K562 (cell line): ENCODE results near the gene ZBTB8A. TPM values are rescaled to one million over a fixed set of nuclear protein-coding genes. Genes with fewer than 3 reads are reported as not detected.

ENCODE experiments used
- ATAC-seq: fragments of 200-7000 bp; cut with Tn5 transposase; 3 replicates; pipeline ENCODE4 v1.9.1; 2020; ENCODE audit warnings: moderate library complexity
- BruUV-seq: library from RNA; stranded (reverse); fragments of 400-500 nt; replicated peaks from 2 replicates; lab custom pipeline; 2021; lab: Mats Ljungman, UMichigan
- CTCF ChIA-PET: fragments of 300-600 bp; formaldehyde crosslinking; extraction: SDS; loops from one replicate; lab custom pipeline; 2021; ENCODE audit warnings: low intra/inter-chr PET ratio; lab: Yijun Ruan, JAX
- POLR2A ChIA-PET: fragments of 300-600, 350-650 bp; sonication (Branson Sonifier 250); formaldehyde crosslinking; extraction: SDS; loops from one replicate; lab custom pipeline; 2021; ENCODE audit warnings: antibody characterized with exemption, inconsistent platforms; lab: Yijun Ruan, JAX
- DNase-seq, 4 experiments: peaks; one replicate each; pipeline versions ENCODE4 v3.0.0 to v3.0.0-alpha.2; 2011 to 2018; ENCODE audit warnings: low spot score in 3 of 4, mixed read lengths in 3 of 4; ENCODE audit errors: extremely low read depth in 1 of 4
- FAIRE-seq: peaks from 2 replicates; lab custom pipeline; 2011; peaks lifted over from hg19 to GRCh38; lab: Jason Lieb, UNC
- H2AFZ ChIP-seq: 2 replicates; pipeline ENCODE4 v1.6.0; 2011; ENCODE audit warnings: low read depth, low read length, control low read depth, inconsistent platforms
- H3K27ac ChIP-seq: fragments of 200-600 bp; 3 replicates; pipeline ENCODE4 v1.8.0; 2011; ENCODE audit warnings: low read depth, mild to moderate bottlenecking, control low read depth, inconsistent platforms, low read length, moderate library complexity, mixed read lengths; ENCODE audit errors: extremely low read depth
- H3K27me3 ChIP-seq, 2 experiments: fragments of 300-600 bp in 1 of 2; 2 replicates in 1 of 2; 3 replicates in 1 of 2; pipeline versions ENCODE4 v1.6.0 to v1.8.0; 2011; ENCODE audit warnings: inconsistent platforms in 2 of 2, low read length in 2 of 2, mild to moderate bottlenecking in 1 of 2, mixed read lengths in 1 of 2, moderate library complexity in 1 of 2; ENCODE audit not compliant: control insufficient read depth in 2 of 2, insufficient read depth in 2 of 2
- H3K36me3 ChIP-seq: fragments of 300-600 bp; 3 replicates; pipeline ENCODE4 v1.8.0; 2011; ENCODE audit warnings: mild to moderate bottlenecking, low read length, inconsistent platforms; ENCODE audit not compliant: control insufficient read depth, insufficient read depth
- H3K4me1 ChIP-seq, 2 experiments: fragments of 200-600 bp in 1 of 2; replicated peaks in 1 of 2; 2 replicates in 1 of 2; 3 replicates in 1 of 2; pipeline versions ENCODE4 v1.5.1 to v1.8.0; 2011; ENCODE audit warnings: inconsistent platforms in 2 of 2, low read length in 2 of 2, mild to moderate bottlenecking in 1 of 2, mixed read lengths in 1 of 2, moderate library complexity in 1 of 2; ENCODE audit not compliant: control insufficient read depth in 2 of 2, insufficient read depth in 2 of 2
- H3K4me2 ChIP-seq: 2 replicates; pipeline ENCODE4 v1.6.1; 2011; ENCODE audit warnings: low read length, control low read depth, inconsistent platforms, mixed read lengths; ENCODE audit not compliant: insufficient read depth
- H3K4me3 ChIP-seq: fragments of 200-600 bp; sonication (generic), shearing (Covaris generic); 2 replicates; pipeline ENCODE4 v1.5.1; 2016; ENCODE audit warnings: control low read depth, inconsistent platforms
- H3K79me2 ChIP-seq: fragments of 200-600 bp; 3 replicates; pipeline ENCODE4 v1.8.0; 2011; ENCODE audit warnings: low read length, inconsistent platforms; ENCODE audit not compliant: control insufficient read depth, insufficient read depth
- H3K9ac ChIP-seq, 2 experiments: 2 replicates each; pipeline versions ENCODE4 v1.6.0 to v1.6.1; 2011; ENCODE audit warnings: low read depth in 2 of 2, low read length in 2 of 2, control low read depth in 1 of 2, inconsistent platforms in 1 of 2, mild to moderate bottlenecking in 1 of 2, mixed read lengths in 1 of 2; ENCODE audit not compliant: insufficient read depth in 1 of 2
- H3K9me1 ChIP-seq: one replicate; pipeline ENCODE4 v1.6.0; 2011; ENCODE audit warnings: inconsistent platforms, mild to moderate bottlenecking, low read length, moderate library complexity; ENCODE audit not compliant: control insufficient read depth, insufficient read depth
- H3K9me3 ChIP-seq: replicated peaks from 2 replicates; pipeline ENCODE4 v1.5.1; 2011; ENCODE audit warnings: low read depth, low read length, inconsistent platforms; ENCODE audit not compliant: control insufficient read depth, insufficient read depth
- H4K20me1 ChIP-seq: replicated peaks from 2 replicates; pipeline ENCODE4 v1.6.1; 2011; ENCODE audit warnings: low read length, inconsistent platforms, mixed read lengths; ENCODE audit not compliant: control insufficient read depth, insufficient read depth
- CBFA2T2 ChIP-seq: fragments of 450-650 bp; conservative IDR thresholded peaks from 2 replicates; pipeline ENCODE4 v1.6.1; 2017; ENCODE audit warnings: mild to moderate bottlenecking
- DIDO1 ChIP-seq: fragments of 450-650 bp; IDR thresholded peaks from 2 replicates; pipeline ENCODE4 v1.6.1; 2016; ENCODE audit warnings: low read depth, missing biosample characterization, missing genetic modification characterization
- ETS2 ChIP-seq: IDR thresholded peaks from 2 replicates; pipeline ENCODE4 v1.6.1; 2016; ENCODE audit warnings: borderline replicate concordance, missing genetic modification characterization, mild to moderate bottlenecking, moderate library complexity, missing compliant biosample characterization; ENCODE audit not compliant: poor library complexity, severe bottlenecking
- JUND ChIP-seq, 2 experiments: IDR thresholded peaks; 2 replicates in 1 of 2; 3 replicates in 1 of 2; pipeline ENCODE4 v1.6.1; 2011; ENCODE audit warnings: borderline replicate concordance in 2 of 2, low read depth in 2 of 2, low read length in 2 of 2, improper control_type of control experiment in 1 of 2, missing biosample characterization in 1 of 2, missing genetic modification characterization in 1 of 2, missing genetic modification reagents in 1 of 2
- KHSRP ChIP-seq: fragments of 450-650 bp; IDR thresholded peaks from 2 replicates; pipeline ENCODE4 v1.6.1; 2017
- TFAP4 ChIP-seq: sonication (generic); formaldehyde crosslinking; IDR thresholded peaks from 2 replicates; pipeline ENCODE4 v1.8.0; 2022; ENCODE audit warnings: missing genetic modification reagents, mild to moderate bottlenecking, moderate library complexity, borderline replicate concordance
- ZC3H4 ChIP-seq: sonication (generic); formaldehyde crosslinking; IDR thresholded peaks from 2 replicates; pipeline ENCODE4 v1.9.0; 2021; ENCODE audit warnings: missing genetic modification reagents, borderline replicate concordance
- ZNF121 ChIP-seq: sonication (generic); formaldehyde crosslinking; conservative IDR thresholded peaks from 2 replicates; pipeline ENCODE4 v1.8.0; 2022; ENCODE audit warnings: missing genetic modification reagents
- ZNF586 ChIP-seq: fragments of 450-650 bp; formaldehyde crosslinking; conservative IDR thresholded peaks from 2 replicates; pipeline ENCODE4 v1.4.0; 2020; ENCODE audit warnings: mild to moderate bottlenecking, moderate library complexity
- ZNF699 ChIP-seq: fragments of 250-450 bp; sonication (Bioruptor Pico); IDR thresholded peaks from 2 replicates; pipeline ENCODE4 v1.8.0; 2021; ENCODE audit warnings: mild to moderate bottlenecking, moderate library complexity; ENCODE audit not compliant: insufficient replicate concordance
- WGBS: fragments of 100-300 bp; shearing (Covaris generic); methylation state at CpG from one replicate; pipeline ENCODE4 v1.1.6; 2016; ENCODE audit warnings: low coverage, mixed read lengths; ENCODE audit not compliant: insufficient coverage; ENCODE audit errors: missing lambda C conversion rate; 5-methylcytosine and 5-hydroxymethylcytosine counted together
- in situ Hi-C: fragments of 300-500 bp; cut with MboI; formaldehyde crosslinking; loops from 4 replicates; pipeline ENCODE4 v1.15.0; 2018; ENCODE audit warnings: inconsistent platforms, mixed read lengths
- intact Hi-C: fragments of 100-400 bp; cut with micrococcal nuclease; formaldehyde crosslinking; loops from 2 replicates; pipeline ENCODE4 v1.14.2; 2022
- polyA plus RNA-seq, 8 experiments: library from polyadenylated mRNA; depleted of rRNA in 4 of 8; stranded (reverse) in 5 of 8; unstranded in 3 of 8; fragments of >200 nt; fragmentation: Nextera tagmentation in 2 of 8; fragmentation: Illumina TruSeq in 1 of 8; extraction: Ambion mirVana in 2 of 8; extraction: Trizol in 1 of 8; gene quantifications; 2 replicates each; pipeline versions ENCODE4 v1.2.1 to v1.2.3, GENCODE V29; 2011 to 2014; ENCODE audit warnings: inconsistent platforms in 1 of 8, missing spikeins in 1 of 8
- total RNA-seq, 7 experiments: library from RNA; depleted of rRNA in 6 of 7; stranded (reverse); fragments of >200 nt in 6 of 7; fragmentation: Illumina TruSeq in 2 of 7; extraction: Trizol in 2 of 7; gene quantifications; 2 replicates each; pipeline versions ENCODE4 v1.2.1 to v1.2.3, GENCODE V29; 2011 to 2021; ENCODE audit warnings: low replicate concordance in 1 of 7

The ZBTB8A gene
- total and polyA plus RNA-seq, 9 of the 15 experiments (the other 6 are each of a cell fraction or from before 2014, with no cell fraction given): 0.01 to 0.64 (median 0.09) TPM

- in situ Hi-C loops (no loop called here), intact Hi-C loops (no loop called here)
- Histone ChIP-seq H3K4me2 (no peak overlapping the region), H3K79me2 (peaks cover 20% of the 10 kb centered on the region; the same call in 2 of the 3 replicates), H3K9ac (no peak overlapping the region), H3K36me3 (peaks cover 53% of the 10 kb centered on the region; the same call in 2 of the 3 replicates), H3K27me3 (no peaks in the 10 kb centered on the region), H2AFZ (no peak overlapping the region), H3K9me1 (no peaks in the 10 kb centered on the region), H3K4me1 (peaks cover 2 to 7% of the 10 kb centered on the region in 2 experiments; a peak in 2 of 5 replicates), H3K4me3 (no peak overlapping the region), H3K27ac (no peak overlapping the region), H3K9me3 (no peaks in the 10 kb centered on the region), H4K20me1 (no peaks in the 10 kb centered on the region)
- WGBS: 72% methylated on average over 2 of the region's 2 CpGs
- ChIA-PET CTCF (no interaction called here), POLR2A (interaction anchor here (0.5 to 2.3 kb wide), 5 partner anchors 8 to 170 kb away, joined by 3 to 7 read pairs (median 3); partner anchors contain the start of gene RBBP4)
- no TSS peak for BruUV-seq
- DNase-seq (no peak), ATAC-seq (no peak), FAIRE-seq (no peak)
- no peak for TF ChIP-seq ETS2
- TF ChIP-seq ZNF121 (CRISPR knock-in tag): no peak
- TF ChIP-seq CBFA2T2: no peak
- TF ChIP-seq ZNF699 (CRISPR knock-in tag): no peak
- TF ChIP-seq DIDO1: no peak
- no peak for TF ChIP-seq TFAP4 (CRISPR knock-in tag)
- TF ChIP-seq JUND (IDR thresholded peaks at IDR 0.05; ENCODE audit: borderline replicate concordance, low read depth, low read length): no peak
- no peak for TF ChIP-seq JUND (tag; IDR thresholded peaks at IDR 0.05; ENCODE audit: borderline replicate concordance, low read depth, low read length)
- no peak for TF ChIP-seq KHSRP
- no peak for TF ChIP-seq ZC3H4 (CRISPR knock-in tag)
- TF ChIP-seq ZNF586: no peak
Measured at GRCh38 chr1:32632829-32633228, 93.6 kb downstream of the ZBTB8A start.
